Stimulated activated naive CD4-positive, alpha-beta T cell (primary cell): ENCODE measurements around the gene LIPE.
"Not testable (repeated sequence)": the region's sequence is repeated elsewhere in the genome, so short reads cannot be mapped to it uniquely, and the experiment has no call there.

Source experiments
- DNase-seq, 6 experiments: peaks; one replicate each; lab custom pipeline; 2025; lab: John Stamatoyannopoulos, UW

Gene LIPE

GRCh38 chr19:42427313-42427712 is at the start of gene LIPE:
Gene LIPE, minus strand, starts transcription at chr19:42427388. Its CDS starts 239 bp downstream, at chr19:42427149.
- DNase-seq, result no peak

DNA sequence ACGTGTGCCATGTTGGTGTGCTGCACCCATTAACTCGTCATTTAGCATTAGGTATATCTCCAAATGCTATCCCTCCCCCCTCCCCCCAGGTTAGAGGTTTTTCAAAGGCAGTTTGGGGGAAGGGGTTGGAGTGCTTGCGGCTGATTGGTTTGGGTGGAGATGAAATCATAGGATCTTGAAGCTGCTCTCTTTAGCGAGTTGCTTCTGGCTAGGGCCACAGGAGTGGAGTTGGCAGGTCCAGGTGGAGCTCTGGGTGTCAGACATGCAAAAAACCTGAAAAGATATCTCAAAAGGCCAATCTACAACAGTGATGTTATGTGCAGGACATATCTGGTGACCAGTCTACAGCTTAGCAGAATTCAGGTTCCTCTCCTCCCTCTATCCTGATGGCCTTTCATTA is 48.2 kb upstream of the LIPE start:
- DNase-seq, result no peak

DNA sequence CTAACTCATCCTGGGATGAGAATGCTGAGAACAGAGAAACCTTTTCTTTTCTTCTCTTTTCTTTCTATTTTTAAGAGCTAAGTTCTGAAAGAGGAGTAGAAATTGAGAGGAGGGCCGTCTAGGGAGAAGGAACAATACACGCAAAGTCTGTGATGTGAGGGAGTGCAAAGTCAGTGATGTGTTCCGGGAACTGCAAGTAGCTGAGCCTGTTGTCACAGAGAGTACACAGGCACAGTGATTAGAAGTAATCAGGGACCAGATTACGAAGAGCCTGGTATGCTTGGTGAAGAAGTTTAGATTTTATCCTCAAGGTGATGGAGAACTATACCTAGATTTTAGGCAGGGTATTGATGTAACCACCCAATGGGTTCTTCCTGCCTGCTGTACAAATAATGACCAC is 47.6 kb upstream of the LIPE start:
- no peak for DNase-seq

DNA sequence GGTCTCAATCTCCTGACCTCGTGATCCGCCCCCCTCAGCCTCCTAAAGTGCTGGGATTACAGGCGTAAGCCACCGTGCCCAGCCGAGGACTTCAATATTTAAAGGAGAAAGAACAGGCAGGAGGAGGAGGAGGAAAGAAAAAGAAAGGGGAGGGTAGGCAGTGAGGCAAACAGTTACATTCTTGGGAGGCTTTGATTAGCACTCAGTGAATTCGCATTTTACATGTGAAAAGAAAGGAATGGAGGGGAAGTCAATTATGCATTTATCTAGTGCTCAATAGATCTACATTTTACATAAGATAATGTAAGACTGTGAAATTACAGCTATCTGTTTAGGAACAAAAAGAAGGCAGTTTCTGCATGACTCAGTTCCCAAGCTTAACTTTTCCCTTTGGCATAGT is 46.5 kb upstream of the LIPE start:
- DNase-seq, result no peak

GRCh38 chr19:42472402-42473147 is 45.4 kb upstream of the LIPE start:
- DNase-seq, result no peak

GRCh38 chr19:42471554-42472249 is 44.5 kb upstream of the LIPE start:
- DNase-seq, result no peak

GRCh38 chr19:42469311-42470235 is 42.4 kb upstream of the LIPE start:
- no peak for DNase-seq

DNA sequence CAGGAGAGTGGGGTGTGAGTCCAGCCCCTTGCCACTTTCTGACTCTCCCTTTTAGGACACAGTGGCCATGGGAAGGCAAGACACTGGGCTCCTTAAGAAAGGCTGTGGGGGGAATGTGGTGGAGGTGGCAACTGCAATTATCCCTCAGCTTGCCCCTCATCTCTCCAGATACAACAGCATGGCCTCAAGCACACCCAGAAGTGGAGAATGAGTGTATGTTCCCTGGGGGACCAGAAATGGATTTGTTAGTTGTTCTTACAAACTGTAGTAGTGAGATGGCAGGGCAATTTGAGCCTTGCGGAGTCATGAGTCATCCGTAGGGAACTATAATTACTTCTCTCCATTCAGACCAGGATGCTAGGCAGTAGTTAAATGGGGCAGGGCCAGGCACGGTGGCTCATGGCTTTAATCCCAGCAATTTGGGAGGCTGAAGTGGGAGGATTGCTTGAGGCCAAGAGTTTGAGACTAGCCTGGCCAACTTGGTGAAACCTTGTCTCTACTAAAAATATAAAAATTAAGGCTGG is 41.1 kb upstream of the LIPE start:
- no peak for DNase-seq

GRCh38 chr19:42467183-42467760 is 40.1 kb upstream of the LIPE start:
- no peak for DNase-seq

GRCh38 chr19:42466521-42467182 is 39.5 kb upstream of the LIPE start:
- no peak for DNase-seq

GRCh38 chr19:42465827-42466280 is 38.7 kb upstream of the LIPE start:
- no peak for DNase-seq

DNA sequence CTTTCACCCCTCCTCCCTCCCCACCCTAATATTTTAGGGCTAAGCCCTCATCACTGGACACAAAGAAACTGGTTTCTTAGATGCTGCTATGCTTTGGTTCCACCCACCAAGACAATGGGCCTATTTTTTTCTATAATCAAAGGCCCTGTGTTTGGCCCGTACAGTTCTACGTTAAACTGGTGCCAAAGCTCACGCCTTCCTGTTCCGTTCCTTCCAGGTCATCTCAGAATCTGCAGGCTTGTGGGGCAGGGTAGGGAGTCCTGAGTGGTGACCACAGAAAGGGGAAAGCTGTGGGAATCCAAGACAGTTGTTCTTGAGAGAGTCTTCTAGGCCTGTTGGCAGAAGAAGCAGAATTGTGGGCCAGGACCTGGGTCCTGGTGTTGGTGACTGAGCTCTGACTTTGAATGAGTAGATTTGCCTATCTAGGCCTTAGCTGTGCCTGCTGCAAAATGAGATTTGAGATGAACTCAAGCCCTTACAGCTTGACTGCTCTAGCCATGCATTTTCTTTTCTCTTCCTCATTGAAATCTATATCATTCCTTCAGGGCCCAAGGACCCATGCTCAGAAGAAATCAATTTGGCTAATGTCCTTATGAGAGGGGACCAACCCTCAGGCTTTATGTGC is 34.6 kb upstream of the LIPE start:
- DNase-seq, result no peak

DNA sequence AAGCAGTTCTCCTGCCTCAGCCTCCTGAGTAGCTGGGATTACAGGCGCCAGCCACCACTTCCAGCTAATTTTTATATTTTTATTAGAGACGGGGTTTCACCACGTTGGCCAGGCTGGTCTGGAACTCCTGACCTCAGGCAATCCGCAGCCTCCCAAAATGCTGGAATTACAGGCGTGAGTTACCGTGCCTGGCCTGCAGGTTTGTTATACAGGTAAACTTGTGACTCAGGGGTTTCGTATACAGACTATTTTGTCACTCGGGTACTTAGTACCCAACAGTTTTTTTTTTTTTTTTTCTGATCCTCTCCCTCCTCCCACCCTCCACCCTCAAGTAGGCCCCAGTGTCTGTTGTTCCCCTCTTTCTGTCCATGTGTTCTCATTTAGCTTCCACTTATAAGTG is 34.0 kb upstream of the LIPE start:
- DNase-seq, result not testable (repeated sequence)

GRCh38 chr19:42459926-42460325 is 32.7 kb upstream of the LIPE start:
- DNase-seq, result no peak

GRCh38 chr19:42455621-42456081 is 28.5 kb upstream of the LIPE start:
- DNase-seq, result no peak

- no peak for DNase-seq
Measured at GRCh38 chr19:42455086-42455485, 27.9 kb upstream of the LIPE start.

DNA sequence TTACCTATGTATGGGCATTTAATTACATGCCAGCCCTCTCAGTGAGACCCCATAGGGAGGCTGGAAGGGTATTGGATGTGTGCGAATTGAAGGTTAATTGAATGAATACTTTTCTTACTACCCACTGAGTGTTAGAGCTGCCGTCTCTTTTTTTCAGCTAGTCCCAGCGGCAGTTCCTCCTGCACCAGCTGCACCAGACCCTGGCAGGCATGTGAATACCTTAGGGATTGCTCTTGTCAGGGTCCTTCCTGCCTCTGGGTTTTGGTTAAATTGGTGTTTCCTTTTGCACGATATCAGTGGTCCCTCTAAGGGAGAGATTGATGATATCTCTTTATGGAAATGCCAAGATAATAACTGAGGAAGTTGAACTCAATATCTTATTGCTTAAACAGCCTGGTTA is 25.4 kb upstream of the LIPE start:
- no peak for DNase-seq

GRCh38 chr19:42450314-42450934 is 23.2 kb upstream of the LIPE start:
- DNase-seq, result peak; percentile 23 to 87 (median 76)

GRCh38 chr19:42448306-42448705 is 21.1 kb upstream of the LIPE start:
- DNase-seq, result not testable (repeated sequence)

DNA sequence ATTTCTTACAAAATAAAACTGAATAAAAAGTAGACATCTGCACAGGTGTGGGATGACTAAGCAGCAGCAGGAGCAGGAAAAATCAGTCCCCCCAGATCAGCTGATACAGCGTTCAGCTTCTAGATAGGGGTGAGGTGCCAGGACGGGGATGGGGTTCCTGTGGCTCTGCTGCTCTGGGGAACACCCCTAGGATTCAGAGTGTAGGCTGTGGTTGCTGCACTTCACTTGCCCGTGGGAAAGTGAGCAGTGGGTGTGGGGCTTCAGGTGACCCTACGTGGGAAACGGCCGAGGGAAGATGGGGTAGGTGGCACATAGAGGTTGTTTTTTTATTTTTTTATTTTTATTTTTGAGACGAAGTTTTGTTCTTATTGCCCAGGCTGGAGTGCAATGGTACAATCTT is 18.8 kb upstream of the LIPE start:
- no peak for DNase-seq
